IPS-20b (cell line): ENCODE data around the gene FHL2.

Experiments
- H3K27ac ChIP-seq: one replicate; pipeline ENCODE4 v1.5.1; 2013; ENCODE audit warnings: low read length
- H3K27me3 ChIP-seq: 2 replicates; pipeline ENCODE4 v1.6.1; 2013; ENCODE audit warnings: mild to moderate bottlenecking, low read length, inconsistent platforms; ENCODE audit not compliant: insufficient read depth
- H3K36me3 ChIP-seq: 2 replicates; pipeline ENCODE4 v1.6.1; 2013; ENCODE audit warnings: low read depth, mild to moderate bottlenecking, inconsistent platforms, low read length, moderate library complexity; ENCODE audit not compliant: insufficient read depth
- H3K4me1 ChIP-seq: 2 replicates; pipeline ENCODE4 v1.6.1; 2013; ENCODE audit warnings: mild to moderate bottlenecking, control low read depth, inconsistent platforms, low read length, moderate library complexity; ENCODE audit not compliant: insufficient read depth
- H3K4me3 ChIP-seq: 2 replicates; pipeline ENCODE4 v1.5.1; 2013; ENCODE audit warnings: mild to moderate bottlenecking, low read length, inconsistent platforms
- H3K9ac ChIP-seq: 2 replicates; pipeline ENCODE4 v1.6.1; 2013; ENCODE audit warnings: low read depth, mild to moderate bottlenecking, inconsistent platforms, low read length, moderate library complexity
- H3K9me3 ChIP-seq: 2 replicates; pipeline ENCODE4 v1.6.1; 2013; ENCODE audit warnings: mild to moderate bottlenecking, low read depth, low read length, inconsistent platforms; ENCODE audit not compliant: insufficient read depth

FHL2 gene

GRCh38 chr2:105404736-105405135, 5.9 kb upstream of the FHL2 start:
- Histone ChIP-seq H3K4me1 (peaks cover 9% of the 10 kb centered on the region; the same call in 1 of the 2 replicates), H3K9ac (no peak overlapping the region), H3K27me3 (peaks cover 7% of the 10 kb centered on the region), H3K36me3 (no peaks in the 10 kb centered on the region), H3K4me3 (no peak overlapping the region), H3K9me3 (no peaks in the 10 kb centered on the region), H3K27ac (no peak overlapping the region)

DNA sequence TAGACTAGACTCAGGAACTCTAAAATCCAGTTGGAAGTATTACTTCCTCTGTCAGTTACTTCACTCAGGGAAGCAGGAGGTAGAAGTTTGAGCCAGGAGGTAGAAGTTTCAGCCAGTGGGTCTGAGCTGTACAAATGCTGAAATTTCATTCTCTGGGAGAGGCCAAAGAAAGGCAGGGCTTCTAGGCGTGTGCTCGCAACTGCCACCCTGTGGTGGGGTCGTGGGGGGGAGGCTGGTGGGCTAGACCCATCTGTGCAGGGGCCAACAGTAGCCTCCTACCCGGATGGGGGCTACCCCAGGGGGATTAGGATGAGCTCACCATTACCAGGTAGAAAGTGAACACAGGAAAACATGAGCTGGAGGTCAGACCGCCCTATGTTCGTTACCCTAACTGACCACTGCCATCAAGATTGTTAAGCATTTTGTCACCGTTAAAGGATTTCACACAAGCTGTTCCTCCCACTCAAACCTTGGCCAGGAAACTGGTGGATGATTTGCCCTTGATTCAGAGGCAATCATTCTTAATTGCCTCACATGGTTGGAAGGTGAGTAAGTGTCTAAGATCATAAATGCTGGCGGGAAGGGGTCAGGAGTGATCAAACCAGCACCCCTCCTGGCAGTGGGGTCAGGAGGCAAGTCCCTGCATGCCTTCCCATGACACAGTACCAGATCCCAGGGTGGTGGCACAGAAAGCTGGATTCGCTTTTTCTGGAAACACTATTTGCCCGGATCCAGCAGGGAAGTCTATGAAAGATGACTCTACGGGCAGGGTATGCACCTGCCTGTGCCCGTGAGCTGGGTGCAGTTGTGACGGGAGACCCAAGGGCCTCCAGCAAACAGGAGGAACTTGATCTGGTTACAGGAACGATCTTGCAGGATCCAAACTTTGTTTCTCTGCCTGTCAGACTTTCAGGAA, 5.2 kb upstream of the FHL2 start:
- Histone ChIP-seq H3K27me3 (peaks cover 14% of the 10 kb centered on the region), H3K36me3 (no peaks in the 10 kb centered on the region), H3K4me1 (peaks cover 9% of the 10 kb centered on the region; the same call in 1 of the 2 replicates), H3K4me3 (no peak overlapping the region), H3K9ac (no peak overlapping the region), H3K9me3 (no peaks in the 10 kb centered on the region), H3K27ac (no peak overlapping the region)

GRCh38 chr2:105403241-105403782, 4.5 kb upstream of the FHL2 start:
- no peak overlapping the region for H3K9ac ChIP-seq
- H3K4me3 ChIP-seq = no peak overlapping the region
- no peak overlapping the region for H3K27ac ChIP-seq
- H3K9me3 ChIP-seq = no peaks in the 10 kb centered on the region
- H3K36me3 ChIP-seq = no peaks in the 10 kb centered on the region
- H3K27me3 ChIP-seq = peaks cover 22% of the 10 kb centered on the region
- peaks cover 9% of the 10 kb centered on the region; the same call in 1 of the 2 replicates for H3K4me1 ChIP-seq

DNA sequence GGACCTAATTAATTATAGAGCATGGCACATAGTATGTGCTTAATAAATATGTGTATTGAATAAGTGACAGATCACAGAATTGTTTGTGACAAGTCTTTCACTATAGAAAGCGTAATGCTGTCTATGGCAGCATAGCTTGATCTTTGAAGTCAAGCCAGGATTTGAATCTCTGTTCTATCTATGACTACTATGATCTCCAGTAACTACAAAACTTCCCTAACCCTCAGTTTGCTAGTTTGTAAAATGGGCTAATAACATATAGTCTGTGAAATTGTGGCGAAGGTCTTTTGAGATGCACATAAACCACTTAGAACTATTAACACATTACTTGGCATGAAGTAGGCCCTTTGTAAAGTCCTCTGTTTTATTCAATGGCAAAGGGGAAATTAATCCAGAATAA, 4.0 kb upstream of the FHL2 start:
- no peak overlapping the region for H3K27ac ChIP-seq
- H3K36me3 ChIP-seq = no peaks in the 10 kb centered on the region
- H3K9me3 ChIP-seq = no peaks in the 10 kb centered on the region
- no peak overlapping the region for H3K9ac ChIP-seq
- H3K27me3 ChIP-seq = peaks cover 27% of the 10 kb centered on the region
- H3K4me3 ChIP-seq = no peak overlapping the region
- peaks cover 9% of the 10 kb centered on the region; the same call in 1 of the 2 replicates for H3K4me1 ChIP-seq

- H3K36me3 ChIP-seq = no peaks in the 10 kb centered on the region
- H3K9ac ChIP-seq = no peak overlapping the region
- H3K27me3 ChIP-seq = peaks cover 27% of the 10 kb centered on the region
- H3K4me1 ChIP-seq = peaks cover 15% of the 10 kb centered on the region
- H3K4me3 ChIP-seq = no peak overlapping the region
- H3K9me3 ChIP-seq = no peaks in the 10 kb centered on the region
- no peak overlapping the region for H3K27ac ChIP-seq
Measured at GRCh38 chr2:105401867-105402266, 3.0 kb upstream of the FHL2 start.

- Histone ChIP-seq H3K4me3 (no peak overlapping the region), H3K4me1 (peaks cover 15% of the 10 kb centered on the region), H3K9ac (no peak overlapping the region), H3K36me3 (peaks cover 12% of the 10 kb centered on the region; the same call in 1 of the 2 replicates), H3K9me3 (no peaks in the 10 kb centered on the region), H3K27ac (no peak overlapping the region), H3K27me3 (peaks cover 27% of the 10 kb centered on the region)
Measured at GRCh38 chr2:105400138-105400540, 1.3 kb upstream of the FHL2 start.

GRCh38 chr2:105399207-105399861, 483 bp upstream of the FHL2 start:
- Histone ChIP-seq H3K4me3 (peak overlapping the region; percentile 84; the same call in 1 of the 2 replicates), H3K9me3 (no peaks in the 10 kb centered on the region), H3K27me3 (peaks cover 27% of the 10 kb centered on the region), H3K9ac (peak overlapping the region; percentile 99; the same call in 1 of the 2 replicates), H3K4me1 (peaks cover 15% of the 10 kb centered on the region), H3K27ac (no peak overlapping the region), H3K36me3 (peaks cover 12% of the 10 kb centered on the region; the same call in 1 of the 2 replicates)

DNA sequence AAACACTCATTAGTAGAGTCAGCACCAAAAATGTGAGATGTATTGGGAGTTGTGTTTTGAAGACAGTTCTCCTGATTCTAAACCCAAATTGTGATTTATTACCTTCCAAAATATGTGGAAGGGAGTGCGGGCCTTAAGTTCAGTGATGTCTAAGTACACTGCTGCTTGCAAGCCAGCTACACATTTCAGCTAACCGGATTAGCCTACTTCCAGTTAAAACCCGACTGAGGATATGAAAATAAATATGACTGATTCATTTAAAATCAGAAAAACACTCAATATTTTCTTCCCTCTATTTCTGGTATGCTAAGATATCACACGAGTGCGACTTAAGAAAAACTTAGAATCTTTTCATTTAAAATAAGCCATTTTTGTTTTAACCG, 907 bp downstream of the FHL2 start:
- H3K36me3 ChIP-seq = peaks cover 24% of the 10 kb centered on the region
- peaks cover 8% of the 10 kb centered on the region for H3K4me1 ChIP-seq
- H3K27me3 ChIP-seq = peaks cover 27% of the 10 kb centered on the region
- H3K9ac ChIP-seq = peak overlapping the region; percentile 99; the same call in 1 of the 2 replicates
- peak overlapping the region; percentile 83 for H3K27ac ChIP-seq
- H3K9me3 ChIP-seq = no peaks in the 10 kb centered on the region
- H3K4me3 ChIP-seq = peak overlapping the region; percentile 84

- Histone ChIP-seq H3K27ac (no peak overlapping the region), H3K9ac (peak overlapping the region; percentile 99; the same call in 1 of the 2 replicates), H3K36me3 (peaks cover 25% of the 10 kb centered on the region), H3K4me1 (peaks cover 7% of the 10 kb centered on the region), H3K9me3 (no peaks in the 10 kb centered on the region), H3K4me3 (peak overlapping the region; percentile 84), H3K27me3 (peaks cover 27% of the 10 kb centered on the region)
Measured at GRCh38 chr2:105397025-105397722, 1.7 kb downstream of the FHL2 start.

DNA sequence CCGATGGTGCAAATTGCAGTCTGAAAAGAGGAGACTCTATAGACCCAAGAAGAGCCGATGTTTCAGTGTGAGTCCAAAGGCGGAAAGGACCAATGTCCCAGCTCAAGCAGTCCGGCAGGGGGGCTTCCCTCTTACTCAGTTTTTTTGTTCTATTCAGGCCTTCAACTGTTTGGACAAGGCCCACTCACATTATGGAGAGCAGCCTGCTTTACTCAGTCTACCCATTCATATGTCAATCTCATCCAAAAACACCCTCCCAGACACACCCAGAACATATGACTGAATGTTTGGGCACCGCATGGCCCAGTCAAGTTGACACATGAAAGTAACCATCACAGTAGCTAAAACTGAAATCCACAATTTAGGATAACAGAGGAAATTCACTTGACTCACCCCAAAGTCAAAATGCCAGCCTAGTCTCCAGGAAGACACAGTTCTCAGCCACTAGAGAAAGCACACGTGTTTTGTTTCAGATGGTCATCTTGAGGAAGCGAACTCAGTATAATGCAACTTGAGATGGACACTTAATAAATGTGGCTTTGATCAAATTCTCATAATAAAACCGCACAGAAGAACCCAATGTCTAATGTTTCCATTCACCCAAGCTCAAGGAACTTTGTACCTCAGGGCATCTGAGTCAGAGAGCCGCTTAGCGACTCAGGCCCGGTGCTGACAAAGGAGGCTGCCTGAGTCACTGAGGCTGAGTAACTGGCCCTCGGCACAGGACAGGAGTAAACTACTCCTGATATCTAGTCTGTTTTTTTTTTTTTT, 2.4 kb downstream of the FHL2 start:
- no peak overlapping the region for H3K27ac ChIP-seq
- H3K36me3 ChIP-seq = peaks cover 25% of the 10 kb centered on the region
- no peak overlapping the region; the same call in 1 of the 2 replicates for H3K4me3 ChIP-seq
- H3K9me3 ChIP-seq = no peaks in the 10 kb centered on the region
- peaks cover 27% of the 10 kb centered on the region for H3K27me3 ChIP-seq
- peaks cover 7% of the 10 kb centered on the region for H3K4me1 ChIP-seq
- no peak overlapping the region for H3K9ac ChIP-seq
